ENCODE results near the gene HSPB9.
A peak's percentile ranks its signal among the peaks of the same experiment; 100 is the strongest.

Gene HSPB9

DNA sequence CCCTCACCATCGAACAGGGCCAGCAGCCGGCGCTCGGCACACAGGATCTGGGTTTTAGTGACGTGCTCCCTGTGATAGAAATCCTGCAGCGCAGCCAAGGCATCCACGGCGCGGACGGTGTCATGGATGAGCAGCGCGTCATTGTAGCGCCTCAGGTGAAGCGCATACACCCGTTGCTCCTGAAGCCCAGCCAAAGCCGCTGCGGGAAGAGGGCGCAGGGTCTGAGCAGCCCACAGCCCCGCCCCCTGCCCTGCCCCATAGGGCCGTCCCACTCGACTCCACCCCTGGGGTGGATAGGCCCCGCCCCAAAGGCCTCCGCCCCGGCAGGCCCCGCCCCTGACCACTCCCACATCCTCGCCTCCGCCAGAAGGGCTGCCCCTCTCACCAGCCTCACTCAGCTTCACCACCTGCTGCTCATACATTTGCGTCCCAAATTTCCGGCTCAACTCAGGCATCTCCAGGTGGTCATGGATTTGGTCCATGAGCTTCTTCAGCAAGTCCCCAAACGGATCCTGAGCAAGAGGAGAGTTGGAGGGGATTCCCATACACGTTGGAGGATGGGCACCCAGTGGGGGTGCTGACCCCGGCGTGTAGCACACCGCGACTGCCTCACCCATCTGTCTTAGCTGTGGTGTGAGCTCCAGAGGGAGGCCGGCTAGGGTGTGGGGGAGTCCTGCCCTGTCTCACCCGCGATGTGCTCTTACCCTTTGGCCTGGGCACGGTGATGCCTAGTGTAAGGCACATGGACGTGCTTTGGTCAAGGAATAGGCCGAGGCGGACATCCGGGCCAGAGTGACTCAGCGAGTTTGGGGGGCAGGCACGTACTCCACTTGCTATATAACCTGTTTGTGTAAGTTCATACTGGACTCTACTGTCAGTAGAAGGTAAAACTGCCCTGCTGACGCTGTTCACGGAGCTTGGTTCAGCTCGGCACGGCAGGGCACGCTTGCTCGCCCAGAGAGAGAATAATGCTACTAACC lies 14.7 kb upstream of the HSPB9 start:
- H4K20me1 ChIP-seq = no peaks in the 10 kb centered on the region; a peak in 1 of 22 replicates
- H3K36me3 ChIP-seq = peaks cover 0 to 23% (median 0%) of the 10 kb centered on the region in 11 experiments; a peak in 4 of 22 replicates
- H3K4me2 ChIP-seq = peak overlapping the region; percentile 56 to 87 (median 76)
- H3K27me3 ChIP-seq = no peaks in the 10 kb centered on the region
- peak overlapping the region in 8 of 10 experiments; percentile 45 to 66 (median 51); a peak in 14 of 20 replicates for H3K4me3 ChIP-seq
- H3K9me3 ChIP-seq (replicated peaks in 1 of 11) = no peaks in the 10 kb centered on the region
- H3K9ac ChIP-seq = peak overlapping the region in 5 of 11 experiments; percentile 42 to 55 (median 43); a peak in 4 of 22 replicates
- TF ChIP-seq Cebpa-rat (IDR thresholded peaks at IDR 0.05) = no peak
- H3K4me1 ChIP-seq = peaks cover 30 to 44% (median 37%) of the 10 kb centered on the region in 10 experiments
- H3K27ac ChIP-seq = peak overlapping the region in 2 of 11 experiments; percentile 20 to 22; a peak in 1 of 22 replicates

DNA sequence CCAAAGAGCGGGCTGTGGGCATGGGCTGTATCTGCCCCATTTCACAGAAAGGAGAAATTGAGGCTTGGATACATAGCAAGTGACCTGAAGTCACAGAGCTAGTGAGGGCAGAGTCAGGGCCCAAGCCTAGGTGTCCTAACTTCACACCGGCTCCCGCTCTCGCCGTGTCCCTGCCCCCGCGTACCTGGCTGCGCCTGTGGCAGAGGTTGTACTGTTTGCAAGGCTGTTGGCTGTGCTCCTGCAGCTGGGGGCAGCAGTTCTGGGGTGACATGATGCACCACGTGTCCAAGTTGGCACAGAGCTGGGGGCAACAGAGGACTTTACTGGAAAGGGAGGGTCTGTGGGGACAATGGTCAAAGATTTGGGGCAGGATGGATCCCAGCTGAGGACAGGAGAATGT lies 13.5 kb upstream of the HSPB9 start:
- Histone ChIP-seq H3K9ac (no peak overlapping the region), H4K20me1 (no peaks in the 10 kb centered on the region; a peak in 1 of 22 replicates), H3K9me3 (replicated peaks in 1 of 11) (no peaks in the 10 kb centered on the region), H3K4me2 (no peak overlapping the region), H3K27ac (no peak overlapping the region), H3K36me3 (peaks cover 0 to 22% (median 10%) of the 10 kb centered on the region in 11 experiments; a peak in 17 of 22 replicates), H3K4me3 (no peak overlapping the region), H3K4me1 (peaks cover 38 to 55% (median 44%) of the 10 kb centered on the region in 10 experiments), H3K27me3 (no peaks in the 10 kb centered on the region)
- no peak for TF ChIP-seq Cebpa-rat (IDR thresholded peaks at IDR 0.05)

DNA sequence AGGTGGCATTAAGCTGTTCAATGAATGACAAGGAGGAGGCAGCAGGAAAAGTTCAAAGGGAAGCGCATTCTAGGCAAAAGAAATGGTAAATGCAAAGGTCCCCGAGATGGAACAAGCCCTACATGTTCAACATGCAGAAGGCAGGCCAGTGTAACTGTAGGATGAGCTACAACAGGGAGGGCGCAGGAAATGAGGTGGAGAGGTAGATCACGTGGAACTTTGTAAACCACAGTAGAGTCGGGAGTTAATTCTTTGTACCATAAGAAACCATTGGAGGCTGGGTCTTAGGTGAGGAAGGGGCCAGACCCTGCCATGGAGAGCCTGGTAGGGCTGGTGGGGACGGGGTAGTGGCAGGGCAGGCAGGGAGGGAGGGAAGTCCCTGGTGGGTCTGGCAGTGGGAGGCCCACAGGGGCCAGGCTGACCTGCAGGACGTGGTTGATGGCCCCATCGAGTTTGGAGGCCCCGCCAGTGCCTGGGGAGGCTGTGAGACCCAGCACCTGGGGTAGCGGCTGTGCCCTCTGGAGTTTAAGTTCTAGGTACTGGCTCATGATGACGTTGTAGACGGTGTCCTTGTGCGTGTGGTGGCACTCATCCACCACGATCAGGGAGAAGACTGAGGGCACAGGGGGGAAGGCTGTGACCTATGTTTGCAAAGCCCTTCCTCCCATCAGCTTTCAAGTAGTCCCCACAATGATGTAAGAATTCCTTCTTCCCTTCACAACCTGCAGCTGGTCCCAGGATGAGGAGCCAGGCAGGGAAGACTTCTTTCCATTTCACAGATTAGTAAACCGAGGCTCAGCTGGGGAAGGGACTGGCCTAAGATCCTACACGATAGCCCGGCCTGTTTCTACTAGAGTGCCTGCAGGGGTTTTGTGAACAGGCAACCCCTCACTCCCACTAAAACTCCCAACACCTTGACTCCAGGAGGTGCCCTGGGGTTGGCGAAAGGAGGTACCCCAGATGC lies 12.0 kb upstream of the HSPB9 start:
- Histone ChIP-seq H3K27me3 (no peaks in the 10 kb centered on the region), H3K4me2 (peak overlapping the region in 9 of 11 experiments; percentile 82 to 95 (median 93); a peak in 13 of 22 replicates), H3K27ac (no peak overlapping the region), H4K20me1 (no peaks in the 10 kb centered on the region; a peak in 1 of 22 replicates), H3K4me3 (no peak overlapping the region), H3K4me1 (peaks cover 38 to 55% (median 44%) of the 10 kb centered on the region in 10 experiments), H3K9ac (no peak overlapping the region), H3K9me3 (replicated peaks in 1 of 11) (no peaks in the 10 kb centered on the region), H3K36me3 (peaks cover 10 to 28% (median 18%) of the 10 kb centered on the region in 11 experiments; a peak in 18 of 22 replicates)
- TF ChIP-seq Cebpa-rat (IDR thresholded peaks at IDR 0.05) = no peak

DNA sequence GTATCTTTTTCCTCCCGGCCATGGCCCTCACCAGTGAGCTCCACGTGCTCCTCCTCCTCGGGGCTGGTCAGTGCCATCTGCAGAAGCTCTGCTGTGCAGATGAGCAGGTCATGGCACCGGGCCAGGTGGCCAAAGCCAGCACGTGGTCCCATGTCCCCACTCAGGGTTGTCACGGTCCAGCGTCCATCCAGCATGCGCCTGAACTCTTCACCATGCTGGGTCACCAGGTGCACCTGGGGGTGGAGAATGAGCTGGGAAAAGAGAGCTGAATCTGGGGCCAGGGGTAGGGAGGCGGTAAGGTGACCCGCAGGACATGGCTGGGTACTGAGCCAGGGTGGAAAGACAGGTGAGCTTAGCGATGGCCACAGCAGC lies 11.4 kb upstream of the HSPB9 start:
- Histone ChIP-seq H3K4me3 (peak overlapping the region in 2 of 10 experiments; percentile 47 to 50; a peak in 4 of 20 replicates), H3K36me3 (peaks cover 13 to 35% (median 25%) of the 10 kb centered on the region in 11 experiments; a peak in 19 of 22 replicates), H3K27me3 (no peaks in the 10 kb centered on the region), H3K9me3 (replicated peaks in 1 of 11) (no peaks in the 10 kb centered on the region), H3K27ac (peak overlapping the region in 6 of 11 experiments; percentile 75 to 85 (median 82); a peak in 11 of 22 replicates), H4K20me1 (no peaks in the 10 kb centered on the region; a peak in 1 of 22 replicates), H3K4me2 (peak overlapping the region; percentile 62 to 95 (median 92)), H3K9ac (peak overlapping the region in 6 of 11 experiments; percentile 76 to 82 (median 77); a peak in 8 of 22 replicates), H3K4me1 (peaks cover 38 to 55% (median 44%) of the 10 kb centered on the region in 10 experiments)
- no peak for TF ChIP-seq Cebpa-rat (IDR thresholded peaks at IDR 0.05)

DNA sequence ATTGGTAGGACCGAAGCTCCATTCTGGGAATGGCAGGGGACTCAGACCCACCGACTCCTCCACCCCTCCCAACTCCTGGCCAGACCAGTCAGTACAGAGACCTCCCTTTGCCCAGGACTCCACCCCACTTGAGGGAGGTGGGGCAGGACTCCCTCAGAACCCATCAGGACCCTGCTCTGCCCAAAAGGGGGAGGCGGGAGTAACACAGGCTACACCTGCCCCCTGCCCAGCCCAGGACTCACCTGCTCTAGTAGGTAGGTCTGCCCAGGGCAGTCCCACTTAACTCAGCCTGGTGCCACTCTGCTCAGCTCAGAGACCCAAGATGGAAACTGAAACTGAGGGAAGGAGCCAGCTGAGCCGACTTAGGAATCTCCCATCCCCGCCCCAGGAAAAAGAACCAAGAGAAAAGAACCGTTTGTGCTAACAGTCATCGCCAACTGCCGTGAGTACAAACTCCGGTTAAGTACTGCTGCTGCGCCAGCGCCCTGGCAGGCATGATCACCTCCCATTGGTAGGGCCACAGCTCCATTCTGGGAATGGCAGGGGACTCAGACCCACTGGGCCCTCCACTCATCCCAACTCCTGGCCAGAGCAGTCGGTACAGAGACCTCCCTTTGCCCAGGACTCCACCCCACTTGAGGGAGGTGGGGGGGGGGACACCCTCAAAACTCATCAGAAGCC lies 10.6 kb upstream of the HSPB9 start:
- H3K4me2 ChIP-seq = peak overlapping the region; percentile 62 to 95 (median 92)
- no peaks in the 10 kb centered on the region for H3K27me3 ChIP-seq
- TF ChIP-seq Cebpa-rat (IDR thresholded peaks at IDR 0.05) = no peak
- peak overlapping the region; percentile 60 to 85 (median 76); a peak in 21 of 22 replicates for H3K27ac ChIP-seq
- peaks cover 34 to 49% (median 42%) of the 10 kb centered on the region in 10 experiments for H3K4me1 ChIP-seq
- peaks cover 16 to 40% (median 29%) of the 10 kb centered on the region in 11 experiments; a peak in 20 of 22 replicates for H3K36me3 ChIP-seq
- H3K4me3 ChIP-seq = peak overlapping the region; percentile 46 to 65 (median 50); a peak in 19 of 20 replicates
- H3K9me3 ChIP-seq (replicated peaks in 1 of 11) = no peaks in the 10 kb centered on the region
- H3K9ac ChIP-seq = peak overlapping the region; percentile 67 to 82 (median 76)
- peaks cover 0 to 2% (median 0%) of the 10 kb centered on the region in 11 experiments; a peak in 4 of 22 replicates for H4K20me1 ChIP-seq

DNA sequence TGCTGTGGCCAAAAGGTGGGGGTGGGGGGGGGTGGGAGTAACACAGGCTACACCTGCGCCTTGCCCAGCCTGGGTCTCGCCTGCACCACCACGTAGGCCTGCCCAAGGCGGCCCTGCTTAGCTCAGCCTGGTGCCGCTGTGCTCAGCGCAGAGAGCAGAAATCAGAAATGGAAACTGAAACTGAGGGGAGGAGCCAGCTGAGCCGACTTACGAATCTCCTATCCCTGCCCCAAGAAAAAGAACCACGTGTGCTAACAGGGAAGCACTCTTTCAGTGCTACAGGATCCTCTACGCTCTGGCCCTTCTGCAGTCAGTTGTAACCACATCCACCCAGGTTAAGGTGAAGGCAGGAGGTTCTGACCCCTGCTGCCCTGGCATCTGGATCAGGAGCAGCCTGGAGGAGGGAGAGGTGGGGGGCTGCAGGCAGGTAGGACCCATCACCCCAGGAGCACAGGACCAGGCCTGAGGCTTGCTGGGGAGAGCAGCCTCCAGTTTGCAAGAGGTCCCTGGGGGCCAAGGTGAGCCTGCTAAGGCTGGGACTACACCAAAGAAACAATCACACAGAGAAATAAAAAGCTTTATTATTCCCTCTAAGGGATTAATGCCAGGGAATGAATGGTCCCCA lies 9.9 kb upstream of the HSPB9 start, which contains the start of gene DHX58:
Gene DHX58 (minus strand): TSS at position 163 of the 625 bp plus-strand sequence. CDS start 822 bp downstream, outside the sequence.
- Histone ChIP-seq H3K27me3 (no peaks in the 10 kb centered on the region), H3K9me3 (replicated peaks in 1 of 11) (no peaks in the 10 kb centered on the region), H4K20me1 (peaks cover 0 to 8% (median 0%) of the 10 kb centered on the region in 11 experiments; a peak in 4 of 22 replicates), H3K4me1 (peaks cover 31 to 48% (median 41%) of the 10 kb centered on the region in 10 experiments), H3K4me3 (peak within 1 kb of the TSS; percentile 46 to 65 (median 50); a peak in 19 of 20 replicates), H3K4me2 (peak within 1 kb of the TSS; percentile 62 to 95 (median 92)), H3K36me3 (peaks cover 23 to 46% (median 35%) of the 10 kb centered on the region in 11 experiments), H3K9ac (peak within 1 kb of the TSS; percentile 67 to 82 (median 76)), H3K27ac (peak within 1 kb of the TSS; percentile 60 to 85 (median 76))
- TF ChIP-seq Cebpa-rat (IDR thresholded peaks at IDR 0.05) = no peak

Data from BLaER1 treated with 17β-estradiol and CSF1 and Interleukin-3, amounts not matched to agents 10 nM and 100 nM (cell line).